Neutrophil (primary cell): ENCODE results near the gene S1PR5.

Source experiments
- H3K27ac ChIP-seq: fragments of 200-600 bp; sonication (generic); 2 replicates; pipeline ENCODE4 v1.5.1; 2016; ENCODE audit warnings: mild to moderate bottlenecking, moderate library complexity
- H3K27me3 ChIP-seq: fragments of 200-600 bp; sonication (generic); 2 replicates; pipeline ENCODE4 v1.6.0; 2016; ENCODE audit warnings: mild to moderate bottlenecking
- H3K36me3 ChIP-seq: fragments of 200-600 bp; sonication (generic); 2 replicates; pipeline ENCODE4 v1.5.1; 2017
- H3K4me1 ChIP-seq, 2 experiments: fragments of 200-600 bp in 1 of 2; sonication (generic) in 1 of 2; 1 replicate in 1 of 2; 2 replicates in 1 of 2; pipeline versions ENCODE4 v1.5.1 to v1.6.1; 2013 to 2016; ENCODE audit warnings: low read depth in 1 of 2, low read length in 1 of 2, mild to moderate bottlenecking in 1 of 2, moderate library complexity in 1 of 2; ENCODE audit not compliant: control insufficient read depth in 1 of 2, insufficient read depth in 1 of 2
- H3K4me3 ChIP-seq, 2 experiments: fragments of 200-600 bp in 1 of 2; sonication (generic) in 1 of 2; 1 replicate in 1 of 2; 2 replicates in 1 of 2; pipeline ENCODE4 v1.5.1; 2013 to 2016; ENCODE audit warnings: low read depth in 1 of 2, low read length in 1 of 2, mild to moderate bottlenecking in 1 of 2, moderate library complexity in 1 of 2
- H3K9me3 ChIP-seq: fragments of 200-600 bp; sonication (generic); 2 replicates; pipeline ENCODE4 v1.5.1; 2016
- TF ChIP-seq, protein P1 (sequence below): fragments of 200-600 bp; sonication (generic); IDR thresholded peaks from 2 replicates; pipeline ENCODE4 v1.5.1; 2016; ENCODE audit warnings: antibody characterized with exemption

S1PR5 gene

DNA sequence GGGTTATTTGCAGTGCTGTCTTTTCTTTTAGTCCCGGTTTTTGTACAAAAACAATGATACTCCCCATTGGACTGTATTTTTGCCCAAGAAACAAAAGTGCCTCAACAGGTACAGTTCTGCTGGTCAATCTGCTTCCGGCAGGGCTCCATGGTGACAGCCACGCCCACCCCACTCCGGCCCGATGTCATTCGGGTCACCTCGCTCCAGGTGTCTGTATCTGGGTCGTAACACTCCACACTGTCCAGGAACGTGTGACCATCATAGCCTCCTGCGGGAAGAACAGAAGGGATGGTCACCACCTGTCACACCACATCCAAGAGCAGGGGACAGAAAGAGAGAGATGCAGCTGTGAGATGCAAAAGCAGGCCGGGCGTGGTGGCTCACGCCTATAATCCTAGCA is 30.7 kb downstream of the S1PR5 start:
- Histone ChIP-seq H3K9me3 (no peaks in the 10 kb centered on the region), H3K36me3 (peaks cover 61% of the 10 kb centered on the region)
- TF ChIP-seq, protein P1, sequence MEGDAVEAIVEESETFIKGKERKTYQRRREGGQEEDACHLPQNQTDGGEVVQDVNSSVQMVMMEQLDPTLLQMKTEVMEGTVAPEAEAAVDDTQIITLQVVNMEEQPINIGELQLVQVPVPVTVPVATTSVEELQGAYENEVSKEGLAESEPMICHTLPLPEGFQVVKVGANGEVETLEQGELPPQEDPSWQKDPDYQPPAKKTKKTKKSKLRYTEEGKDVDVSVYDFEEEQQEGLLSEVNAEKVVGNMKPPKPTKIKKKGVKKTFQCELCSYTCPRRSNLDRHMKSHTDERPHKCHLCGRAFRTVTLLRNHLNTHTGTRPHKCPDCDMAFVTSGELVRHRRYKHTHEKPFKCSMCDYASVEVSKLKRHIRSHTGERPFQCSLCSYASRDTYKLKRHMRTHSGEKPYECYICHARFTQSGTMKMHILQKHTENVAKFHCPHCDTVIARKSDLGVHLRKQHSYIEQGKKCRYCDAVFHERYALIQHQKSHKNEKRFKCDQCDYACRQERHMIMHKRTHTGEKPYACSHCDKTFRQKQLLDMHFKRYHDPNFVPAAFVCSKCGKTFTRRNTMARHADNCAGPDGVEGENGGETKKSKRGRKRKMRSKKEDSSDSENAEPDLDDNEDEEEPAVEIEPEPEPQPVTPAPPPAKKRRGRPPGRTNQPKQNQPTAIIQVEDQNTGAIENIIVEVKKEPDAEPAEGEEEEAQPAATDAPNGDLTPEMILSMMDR, result no peak

DNA sequence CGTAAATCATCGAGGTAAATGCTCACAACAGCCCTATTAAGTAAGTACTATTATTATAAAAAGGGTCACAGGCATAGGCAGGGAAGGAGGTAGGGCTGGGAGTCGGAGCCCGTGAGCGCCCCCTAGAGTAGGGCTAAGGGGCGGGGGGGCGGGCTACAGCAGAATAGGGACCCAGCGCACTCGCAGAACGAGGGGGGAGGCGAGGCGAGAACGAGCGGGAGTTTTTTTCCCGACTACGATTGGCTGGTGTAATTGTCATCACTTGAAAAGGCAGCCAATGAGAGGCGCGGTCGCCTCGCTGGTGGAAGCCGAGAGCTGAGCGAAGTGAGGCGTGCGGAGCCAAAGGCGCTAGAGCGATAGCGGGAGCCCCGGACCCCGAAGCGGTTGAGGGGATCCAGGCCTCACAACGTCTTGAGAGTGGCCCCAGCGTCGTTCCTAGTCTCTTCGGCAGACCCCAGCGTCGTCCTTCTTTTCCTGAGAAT is 38.3 kb downstream of the S1PR5 start:
- Histone ChIP-seq H3K36me3 (no peaks in the 10 kb centered on the region), H3K4me3 (peak overlapping the region in 1 of 2 experiments; percentile 11), H3K4me1 (peaks cover 5 to 7% of the 10 kb centered on the region in 2 experiments), H3K27me3 (peaks cover 21% of the 10 kb centered on the region), H3K27ac (no peak overlapping the region), H3K9me3 (no peaks in the 10 kb centered on the region)
- TF ChIP-seq, protein P1, result no peak

More for the DNA sequence above, 30.7 kb downstream of the S1PR5 start:
- Histone ChIP-seq H3K27me3 (no peaks in the 10 kb centered on the region), H3K4me3 (no peak overlapping the region), H3K4me1 (no peaks in the 10 kb centered on the region), H3K27ac (no peak overlapping the region)

DNA sequence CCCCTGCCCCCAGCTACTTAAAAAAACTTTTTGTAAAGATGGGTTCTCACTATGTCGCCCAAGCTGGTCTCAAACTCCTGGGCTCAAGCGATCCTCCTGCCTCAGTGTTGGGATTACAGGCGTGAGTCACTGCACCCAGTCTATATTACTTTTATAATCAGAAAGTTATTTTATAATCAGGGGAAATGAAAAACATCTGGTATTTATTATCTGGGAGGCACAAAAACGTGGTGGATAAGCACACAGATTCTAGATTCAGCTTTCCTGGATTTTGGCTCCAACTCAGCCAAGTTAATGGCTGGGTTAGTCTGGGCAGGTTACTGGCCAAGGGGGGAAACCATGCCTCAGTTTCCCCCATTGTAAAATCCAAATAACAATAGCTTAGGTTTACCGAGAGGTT is 38.8 kb downstream of the S1PR5 start:
- Histone ChIP-seq H3K4me3 (peak overlapping the region in 1 of 2 experiments; percentile 11), H3K27ac (no peak overlapping the region)
- TF ChIP-seq, protein P1, result no peak

DNA sequence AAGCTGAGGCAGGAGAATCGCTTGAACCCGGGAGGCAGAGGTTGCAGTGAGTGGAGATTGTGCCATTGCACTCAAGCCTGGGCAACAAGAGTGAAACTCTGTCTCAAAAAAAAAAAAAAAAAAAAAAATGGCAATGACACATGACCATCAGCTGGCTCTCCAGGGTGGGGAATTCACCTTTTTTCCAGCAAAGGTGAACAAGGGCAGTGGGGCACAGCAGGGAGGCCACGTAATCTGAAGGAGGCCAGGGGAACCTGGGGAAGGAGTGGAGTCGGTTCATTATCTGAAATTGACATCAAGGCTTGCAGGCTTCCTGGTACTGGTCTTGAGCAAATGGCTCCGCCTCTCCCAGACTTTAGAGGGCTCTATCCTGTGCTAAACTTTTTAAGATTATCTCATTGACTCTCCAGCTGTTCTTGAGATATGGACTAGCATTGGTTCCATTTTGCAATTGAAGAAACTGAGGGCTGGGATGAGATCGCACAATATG is 42.2 kb downstream of the S1PR5 start:
- H3K27ac ChIP-seq, result no peak overlapping the region
- no peaks in the 10 kb centered on the region for H3K9me3 ChIP-seq
- no peaks in the 10 kb centered on the region for H3K36me3 ChIP-seq
- TF ChIP-seq, protein P1, result no peak
- H3K4me3 ChIP-seq, result no peak overlapping the region
- peaks cover 5 to 7% of the 10 kb centered on the region in 2 experiments for H3K4me1 ChIP-seq
- peaks cover 21% of the 10 kb centered on the region for H3K27me3 ChIP-seq

More for the DNA sequence above, 38.8 kb downstream of the S1PR5 start:
- H3K4me1 ChIP-seq, result peaks cover 5 to 7% of the 10 kb centered on the region in 2 experiments
- no peaks in the 10 kb centered on the region for H3K36me3 ChIP-seq
- no peaks in the 10 kb centered on the region for H3K9me3 ChIP-seq
- peaks cover 21% of the 10 kb centered on the region for H3K27me3 ChIP-seq

DNA sequence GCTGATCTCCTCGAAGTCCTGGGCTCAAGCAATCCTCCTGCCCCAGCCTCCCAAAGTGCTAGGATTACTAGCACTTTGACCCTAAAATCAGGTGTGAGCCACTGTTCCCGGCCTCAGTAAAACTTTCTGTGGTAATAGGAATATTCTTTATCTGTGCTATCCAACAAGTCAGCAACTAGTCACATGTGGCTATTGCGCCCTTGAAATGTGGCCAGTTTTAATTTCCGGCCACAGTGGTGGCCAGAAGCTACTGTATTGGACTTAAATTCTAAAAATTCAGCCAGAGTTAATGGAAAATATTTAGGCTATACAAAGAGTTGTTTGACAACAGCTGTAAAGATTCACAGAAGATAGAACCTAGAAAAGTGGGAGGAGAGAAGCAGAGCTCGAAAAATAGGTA is 44.1 kb downstream of the S1PR5 start:
- TF ChIP-seq, protein P1, result no peak
- Histone ChIP-seq H3K36me3 (no peaks in the 10 kb centered on the region), H3K27me3 (peaks cover 4% of the 10 kb centered on the region), H3K27ac (no peak overlapping the region), H3K4me3 (no peak overlapping the region), H3K9me3 (no peaks in the 10 kb centered on the region), H3K4me1 (no peaks in the 10 kb centered on the region)
